CD4-positive, alpha-beta T cell treated with Interferon gamma for 1 hour (primary cell): ENCODE results near the gene NDNF.

Experiments used
- DNase-seq: peaks from one replicate; pipeline ENCODE4 v3.0.0-alpha.2; 2020

Gene NDNF

GRCh38 chr4:121014544-121014943 lies 57.8 kb downstream of the NDNF start:
- DNase-seq: no peak

GRCh38 chr4:121011780-121012340 lies 60.5 kb downstream of the NDNF start:
- DNase-seq: no peak

GRCh38 chr4:121011138-121011537 lies 61.2 kb downstream of the NDNF start:
- no peak for DNase-seq

- DNase-seq: no peak
These were observed 62.5 kb downstream of the NDNF start for GRCh38 chr4:121009578-121010478.

- DNase-seq: no peak
These were observed 64.7 kb downstream of the NDNF start for GRCh38 chr4:121007660-121008059.

GRCh38 chr4:121003863-121004262 lies 68.5 kb downstream of the NDNF start:
- no peak for DNase-seq

- no peak for DNase-seq
These were observed 76.9 kb downstream of the NDNF start for GRCh38 chr4:120995266-120996010.

- no peak for DNase-seq
These were observed 77.8 kb downstream of the NDNF start for GRCh38 chr4:120994521-120994920.

GRCh38 chr4:120991885-120992284 lies 80.5 kb downstream of the NDNF start:
- DNase-seq: no peak

GRCh38 chr4:120990246-120990645 lies 82.1 kb downstream of the NDNF start:
- no peak for DNase-seq
